MM.1S (cell line): ENCODE measurements around the gene NFKBIZ.

ENCODE experiments used
- CTCF ChIP-seq: fragments of 300-600 bp; sonication (generic); IDR thresholded peaks from 2 replicates; pipeline ENCODE4 v1.5.1; 2016; ENCODE audit warnings: antibody characterized with exemption, low read length, mixed read lengths
- EZH2 ChIP-seq: fragments of 300-600 bp; sonication (generic); optimal IDR thresholded peaks from 2 replicates; pipeline ENCODE3; 2017; ENCODE audit warnings: low read depth, mild to moderate bottlenecking, antibody characterized with exemption, low read length, mixed read lengths

- TF ChIP-seq EZH2 (no peak), CTCF (no peak)
These were observed 32.8 kb upstream of the NFKBIZ start for GRCh38 chr3:101816215-101817149.
